K562 (cell line): ENCODE measurements around the gene TMIGD3.

Source experiments
- BACH1 ChIP-seq: fragments of 200-800 bp; sonication (Bioruptor generic); IDR thresholded peaks from 2 replicates; pipeline ENCODE4 v1.6.1; 2016; ENCODE audit warnings: missing genetic modification characterization, missing compliant biosample characterization
- BCOR ChIP-seq: fragments of 450-650 bp; IDR thresholded peaks from 2 replicates; pipeline ENCODE4 v1.6.1; 2016
- BDP1 ChIP-seq: IDR thresholded peaks from 3 replicates; pipeline ENCODE4 v1.6.1; 2011; ENCODE audit not compliant: insufficient read length, insufficient read depth
- SPI1 ChIP-seq: IDR thresholded peaks from 2 replicates; pipeline ENCODE4 v1.6.1; 2011; ENCODE audit warnings: low read depth, low read length, control low read depth, borderline replicate concordance
- ZBTB17 ChIP-seq: fragments of 450-650 bp; formaldehyde crosslinking; IDR thresholded peaks from 2 replicates; pipeline ENCODE4 v1.4.0; 2020; ENCODE audit warnings: mild to moderate bottlenecking
- ZKSCAN8 ChIP-seq: fragments of 200-800 bp; sonication (Bioruptor generic); IDR thresholded peaks from 2 replicates; pipeline ENCODE4 v1.6.1; 2016; ENCODE audit warnings: missing genetic modification characterization, missing compliant biosample characterization
- ZNF384 ChIP-seq: IDR thresholded peaks from 2 replicates; pipeline ENCODE4 v1.6.1; 2012; ENCODE audit warnings: low read depth, low read length, improper control_type of control experiment
- ZNF76 ChIP-seq: fragments of 250-450 bp; sonication (Bioruptor Pico); IDR thresholded peaks from 2 replicates; pipeline ENCODE4 v1.4.0; 2020; ENCODE audit warnings: mild to moderate bottlenecking, moderate library complexity, borderline replicate concordance
- TF ChIP-seq, protein P1 (sequence below), 3 experiments: IDR thresholded peaks in 2 of 3; conservative IDR thresholded peaks in 1 of 3; 2 replicates each; pipeline ENCODE4 v1.5.1; 2011 to 2012; ENCODE audit warnings: low read length in 3 of 3, mild to moderate bottlenecking in 3 of 3, control low read depth in 2 of 3, improper control_type of control experiment in 1 of 3, inconsistent platforms in 1 of 3, low read depth in 1 of 3, mixed read lengths in 1 of 3, moderate library complexity in 1 of 3; ENCODE audit not compliant: insufficient read depth in 2 of 3

DNA sequence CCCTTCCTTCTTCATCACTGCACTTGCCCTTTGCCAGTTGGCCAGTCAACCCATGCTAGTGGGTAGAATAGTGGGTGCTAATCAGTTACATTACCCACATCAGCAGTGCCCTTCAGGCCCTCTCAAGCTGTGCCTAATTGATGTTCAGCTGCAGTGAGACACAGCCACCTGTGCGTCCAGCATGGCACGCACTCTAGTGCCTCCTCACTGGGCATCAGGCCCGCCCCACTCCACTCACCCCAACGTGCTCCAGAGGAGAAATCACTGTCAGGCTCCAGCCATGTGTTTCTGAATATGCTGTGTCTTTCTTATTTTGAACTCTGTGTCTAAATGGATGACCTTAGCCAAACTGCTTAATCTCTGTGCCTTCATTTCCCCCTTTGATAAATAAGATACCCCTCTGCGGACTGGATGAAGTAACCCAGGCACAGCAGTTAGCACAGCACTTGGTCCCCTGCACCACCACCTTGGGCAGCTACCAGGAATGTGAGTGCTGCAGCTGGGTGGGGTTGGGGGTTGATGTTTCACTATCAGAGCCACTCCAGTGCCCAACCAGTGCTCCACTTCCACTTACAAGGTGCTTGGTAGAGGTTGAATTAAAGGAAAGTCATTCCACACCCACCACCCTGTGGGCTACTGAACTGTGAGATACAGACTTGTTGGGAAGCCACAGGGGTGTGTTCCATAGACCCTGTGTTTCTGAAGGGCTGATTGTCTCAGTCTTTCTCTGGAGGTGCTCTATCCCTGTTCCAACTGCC is 8.9 kb upstream of the TMIGD3 start:
- TF ChIP-seq SPI1 (no peak), BCOR (no peak), ZNF384 (no peak), BACH1 (tag) (no peak), ZNF76 (CRISPR knock-in tag) (no peak), BDP1 (no peak), ZBTB17 (CRISPR knock-in tag) (no peak), ZKSCAN8 (CRISPR knock-in tag) (no peak)
- TF ChIP-seq, protein P1, sequence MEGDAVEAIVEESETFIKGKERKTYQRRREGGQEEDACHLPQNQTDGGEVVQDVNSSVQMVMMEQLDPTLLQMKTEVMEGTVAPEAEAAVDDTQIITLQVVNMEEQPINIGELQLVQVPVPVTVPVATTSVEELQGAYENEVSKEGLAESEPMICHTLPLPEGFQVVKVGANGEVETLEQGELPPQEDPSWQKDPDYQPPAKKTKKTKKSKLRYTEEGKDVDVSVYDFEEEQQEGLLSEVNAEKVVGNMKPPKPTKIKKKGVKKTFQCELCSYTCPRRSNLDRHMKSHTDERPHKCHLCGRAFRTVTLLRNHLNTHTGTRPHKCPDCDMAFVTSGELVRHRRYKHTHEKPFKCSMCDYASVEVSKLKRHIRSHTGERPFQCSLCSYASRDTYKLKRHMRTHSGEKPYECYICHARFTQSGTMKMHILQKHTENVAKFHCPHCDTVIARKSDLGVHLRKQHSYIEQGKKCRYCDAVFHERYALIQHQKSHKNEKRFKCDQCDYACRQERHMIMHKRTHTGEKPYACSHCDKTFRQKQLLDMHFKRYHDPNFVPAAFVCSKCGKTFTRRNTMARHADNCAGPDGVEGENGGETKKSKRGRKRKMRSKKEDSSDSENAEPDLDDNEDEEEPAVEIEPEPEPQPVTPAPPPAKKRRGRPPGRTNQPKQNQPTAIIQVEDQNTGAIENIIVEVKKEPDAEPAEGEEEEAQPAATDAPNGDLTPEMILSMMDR (IDR thresholded peaks at IDR 0.05 in 2 of 3, conservative IDR thresholded peaks at IDR 0.05 in 1 of 3; ENCODE audit: insufficient read depth in 2 of 3, low read depth in 1 of 3, low read length in 3 of 3) = no peak
